ENCODE results near the gene EEFSEC. TPM values are rescaled to one million over a fixed set of nuclear protein-coding genes. Genes with fewer than 3 reads are reported as not detected.

Gene EEFSEC
- total RNA-seq, 2 donors from 2014 or later = 15.7 to 18.0 TPM

- Histone ChIP-seq H3K36me3 (no peaks in the 10 kb centered on the region), H3K4me3 (no peak overlapping the region), H3K4me1 (no peaks in the 10 kb centered on the region), H3K27me3 (no peaks in the 10 kb centered on the region), H3K27ac (no peak overlapping the region), H3K9me3 (no peaks in the 10 kb centered on the region)
- no peak for DNase-seq (ENCODE audit: low spot score)
- TF ChIP-seq, protein P1, sequence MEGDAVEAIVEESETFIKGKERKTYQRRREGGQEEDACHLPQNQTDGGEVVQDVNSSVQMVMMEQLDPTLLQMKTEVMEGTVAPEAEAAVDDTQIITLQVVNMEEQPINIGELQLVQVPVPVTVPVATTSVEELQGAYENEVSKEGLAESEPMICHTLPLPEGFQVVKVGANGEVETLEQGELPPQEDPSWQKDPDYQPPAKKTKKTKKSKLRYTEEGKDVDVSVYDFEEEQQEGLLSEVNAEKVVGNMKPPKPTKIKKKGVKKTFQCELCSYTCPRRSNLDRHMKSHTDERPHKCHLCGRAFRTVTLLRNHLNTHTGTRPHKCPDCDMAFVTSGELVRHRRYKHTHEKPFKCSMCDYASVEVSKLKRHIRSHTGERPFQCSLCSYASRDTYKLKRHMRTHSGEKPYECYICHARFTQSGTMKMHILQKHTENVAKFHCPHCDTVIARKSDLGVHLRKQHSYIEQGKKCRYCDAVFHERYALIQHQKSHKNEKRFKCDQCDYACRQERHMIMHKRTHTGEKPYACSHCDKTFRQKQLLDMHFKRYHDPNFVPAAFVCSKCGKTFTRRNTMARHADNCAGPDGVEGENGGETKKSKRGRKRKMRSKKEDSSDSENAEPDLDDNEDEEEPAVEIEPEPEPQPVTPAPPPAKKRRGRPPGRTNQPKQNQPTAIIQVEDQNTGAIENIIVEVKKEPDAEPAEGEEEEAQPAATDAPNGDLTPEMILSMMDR (IDR thresholded peaks at IDR 0.05) = no peak
Measured at GRCh38 chr3:128419311-128419710, 266.0 kb downstream of the EEFSEC start.

DNA sequence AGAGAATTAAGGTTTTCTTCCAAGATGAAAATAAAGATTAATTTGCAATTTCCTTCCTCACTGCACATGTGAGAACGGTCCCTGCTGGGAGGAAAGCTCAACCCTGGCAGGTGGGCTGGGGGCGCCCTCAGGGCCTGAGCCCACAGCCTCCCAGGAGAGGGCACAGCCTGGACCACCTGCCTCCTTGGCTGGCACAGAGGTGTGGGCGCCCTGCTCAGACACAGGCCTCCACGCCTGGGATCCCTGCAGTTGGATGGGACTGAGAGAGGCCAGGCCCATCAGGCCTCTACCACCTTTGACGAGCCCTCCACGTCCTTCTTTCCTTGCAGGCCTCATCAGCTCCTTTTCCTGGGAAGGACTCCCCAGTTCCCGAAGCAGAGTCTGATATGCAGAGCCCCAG is 267.0 kb downstream of the EEFSEC start:
- H3K27me3 ChIP-seq = no peaks in the 10 kb centered on the region
- H3K9me3 ChIP-seq = no peaks in the 10 kb centered on the region
- DNase-seq (ENCODE audit: low spot score) = no peak
- H3K36me3 ChIP-seq = no peaks in the 10 kb centered on the region
- no peak overlapping the region for H3K4me3 ChIP-seq
- no peak overlapping the region for H3K27ac ChIP-seq
- H3K4me1 ChIP-seq = no peaks in the 10 kb centered on the region
- TF ChIP-seq, protein P1 (IDR thresholded peaks at IDR 0.05) = no peak

GRCh38 chr3:128420720-128421438 is 267.6 kb downstream of the EEFSEC start:
- DNase-seq (ENCODE audit: low spot score) = no peak
- no peaks in the 10 kb centered on the region for H3K36me3 ChIP-seq
- no peak overlapping the region for H3K4me3 ChIP-seq
- H3K9me3 ChIP-seq = no peaks in the 10 kb centered on the region
- H3K27ac ChIP-seq = no peak overlapping the region
- no peaks in the 10 kb centered on the region for H3K27me3 ChIP-seq
- peaks cover 0 to 4% of the 10 kb centered on the region in 2 donors for H3K4me1 ChIP-seq
- TF ChIP-seq, protein P1 (IDR thresholded peaks at IDR 0.05) = no peak

DNA sequence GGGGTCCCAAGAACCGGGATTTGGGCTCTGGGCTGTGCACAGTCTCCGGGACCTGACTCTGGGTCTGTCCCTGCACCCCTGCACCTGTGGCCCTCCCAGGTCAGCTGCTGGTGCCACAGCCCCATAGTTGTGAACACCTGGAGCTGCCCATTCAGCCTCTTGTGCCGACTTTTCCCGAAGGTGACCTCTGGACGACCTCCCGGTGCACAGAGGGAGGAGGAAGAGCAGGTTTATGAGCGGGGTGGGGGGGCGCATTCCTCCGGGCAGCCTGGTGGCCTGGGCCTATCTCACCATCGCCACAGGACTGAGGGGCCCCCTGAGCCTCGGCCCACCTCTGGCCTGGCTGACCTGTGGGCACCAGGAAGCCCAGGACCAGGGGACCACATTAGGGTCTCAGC is 268.2 kb downstream of the EEFSEC start:
- no peaks in the 10 kb centered on the region for H3K9me3 ChIP-seq
- no peak overlapping the region for H3K27ac ChIP-seq
- no peaks in the 10 kb centered on the region for H3K27me3 ChIP-seq
- DNase-seq (ENCODE audit: low spot score) = no peak
- peaks cover 0 to 10% of the 10 kb centered on the region in 2 donors for H3K4me1 ChIP-seq
- TF ChIP-seq, protein P1 (IDR thresholded peaks at IDR 0.05) = no peak
- no peaks in the 10 kb centered on the region for H3K36me3 ChIP-seq
- H3K4me3 ChIP-seq = no peak overlapping the region

GRCh38 chr3:128421966-128422365 is 268.7 kb downstream of the EEFSEC start:
- no peak for DNase-seq (ENCODE audit: low spot score)
- Histone ChIP-seq H3K36me3 (no peaks in the 10 kb centered on the region), H3K4me1 (peaks cover 0 to 13% of the 10 kb centered on the region in 2 donors), H3K27ac (no peak overlapping the region), H3K27me3 (no peaks in the 10 kb centered on the region), H3K9me3 (no peaks in the 10 kb centered on the region), H3K4me3 (no peak overlapping the region)
- TF ChIP-seq, protein P1 (IDR thresholded peaks at IDR 0.05) = no peak
